Gastrocnemius medialis (tissue), 4 donors: ENCODE data around the gene ZNF277. TPM values are rescaled to one million over a fixed set of nuclear protein-coding genes. Genes with fewer than 3 reads are reported as not detected.
A peak's percentile ranks its signal among the peaks of the same experiment; 100 is the strongest.

Source experiments
- ATAC-seq, 2 donors: fragments of 150-250 bp; one replicate each; pipeline ENCODE4 v1.9.1; 2016
- DNase-seq, 2 donors: peaks; one replicate each; pipeline ENCODE4 v3.0.0-alpha.2; 2019
- H3K27ac ChIP-seq, 4 donors: fragments of 200-600 bp; sonication (generic); 1 replicate in 1 of 4; 2 replicates in 3 of 4; pipeline ENCODE4 v1.5.1; 2016 to 2018; ENCODE audit warnings: mild to moderate bottlenecking in 2 of 4, moderate library complexity in 1 of 4
- H3K27me3 ChIP-seq, 3 donors: fragments of 200-600 bp; sonication (generic) in 2 of 3; 1 replicate in 1 of 3; 2 replicates in 2 of 3; pipeline versions ENCODE4 v1.5.1 to v1.6.0; 2016 to 2019; ENCODE audit warnings: mild to moderate bottlenecking in 1 of 3, moderate library complexity in 1 of 3
- H3K36me3 ChIP-seq, 2 donors: fragments of 200-600 bp; sonication (generic) in 1 of 2; one replicate each; pipeline ENCODE4 v1.5.1; 2017 to 2018
- H3K4me1 ChIP-seq, 2 donors: fragments of 200-600 bp; sonication (generic) in 1 of 2; one replicate each; pipeline ENCODE4 v1.5.1; 2016 to 2017; ENCODE audit warnings: mild to moderate bottlenecking in 2 of 2
- H3K4me3 ChIP-seq, 4 donors: fragments of 200-600 bp; sonication (generic) in 3 of 4; 1 replicate in 1 of 4; 2 replicates in 3 of 4; pipeline ENCODE4 v1.5.1; 2016 to 2019; ENCODE audit warnings: mild to moderate bottlenecking in 2 of 4
- H3K9me3 ChIP-seq, 3 donors: fragments of 200-600 bp; sonication (generic) in 2 of 3; 1 replicate in 1 of 3; 2 replicates in 2 of 3; pipeline ENCODE4 v1.5.1; 2016 to 2019
- POLR2A ChIP-seq, 2 donors: fragments of 450-650 bp; IDR thresholded peaks; one replicate each; pipeline ENCODE4 v1.6.1; 2017; ENCODE audit warnings: antibody characterized with exemption in 2 of 2, mild to moderate bottlenecking in 2 of 2, moderate library complexity in 2 of 2
- in situ Hi-C, 4 donors: fragments of 200-750 bp; cut with MboI; loops; one replicate each; pipeline versions ENCODE4 v1.15.0 to v1.8.0; 2017; ENCODE audit warnings: low sequenced_read_pairs in 4 of 4
- intact Hi-C: fragments of 100-400 bp; cut with DNase I; formaldehyde crosslinking; loops from one replicate; pipeline ENCODE4 v1.15.1; 2023; ENCODE audit warnings: low total_unique reads
- total RNA-seq, 4 donors: library from RNA; depleted of rRNA; stranded (reverse); fragments of >200 nt; gene quantifications; one replicate each; pipeline versions ENCODE4 v1.1.0 to v1.2.3, GENCODE V29; 2016
- TF ChIP-seq, protein P1 (sequence below), 5 experiments: fragments of 450-650 bp in 3 of 5; fragments of 200-600 bp in 2 of 5; sonication (generic) in 2 of 5; IDR thresholded peaks in 4 of 5; conservative IDR thresholded peaks in 1 of 5; 1 replicate in 4 of 5; 2 replicates in 1 of 5; pipeline ENCODE4 v1.5.1; 2016 to 2019; ENCODE audit warnings: antibody characterized with exemption in 5 of 5, mild to moderate bottlenecking in 3 of 5, moderate library complexity in 3 of 5

ZNF277 gene
- total RNA-seq, 4 donors from 2014 or later = 12.2 to 16.5 (median 15.0) TPM

DNA sequence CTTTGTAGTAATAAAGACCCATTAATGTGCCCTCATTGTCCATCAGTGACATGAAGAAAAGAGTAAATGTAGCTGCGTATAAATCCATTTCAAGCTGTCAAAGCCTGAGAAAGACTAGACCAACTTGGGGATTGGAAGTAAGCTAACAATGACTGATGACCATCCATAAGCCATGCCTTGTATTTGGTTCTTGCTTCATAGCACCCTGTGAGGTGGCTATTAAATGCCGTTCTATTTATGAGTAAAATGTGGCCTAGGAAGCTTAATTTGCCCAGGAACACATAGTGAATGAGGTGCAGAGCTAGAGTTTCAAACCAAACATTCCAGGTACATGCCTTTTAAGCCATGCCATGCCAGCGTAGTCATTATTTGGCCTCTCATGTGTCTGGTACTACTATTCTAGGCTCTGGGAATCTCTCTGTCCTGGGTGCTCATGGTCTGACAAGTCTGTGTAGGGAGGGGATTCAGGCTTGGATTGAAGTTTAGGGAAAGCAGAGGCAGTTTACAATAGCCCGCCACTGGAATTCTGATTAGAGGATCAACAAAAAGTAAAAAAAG is 92.1 kb downstream of the ZNF277 start:
- ATAC-seq (peak in 1 of 2 donors; percentile 27), DNase-seq (no peak)
- intact Hi-C loops = no loop called here
- in situ Hi-C loops = loop anchor here in 1 of 4 donors (25.0 kb wide), 1 partner anchor 214 kb away; no protein-coding TSS in a partner anchor
- Histone ChIP-seq H3K27ac (no peak overlapping the region), H3K9me3 (no peaks in the 10 kb centered on the region), H3K36me3 (no peaks in the 10 kb centered on the region), H3K4me3 (no peak overlapping the region), H3K4me1 (peaks cover 10 to 12% of the 10 kb centered on the region in 2 donors), H3K27me3 (no peaks in the 10 kb centered on the region)
- no peak for TF ChIP-seq POLR2A (IDR thresholded peaks at IDR 0.05)
- TF ChIP-seq, protein P1, sequence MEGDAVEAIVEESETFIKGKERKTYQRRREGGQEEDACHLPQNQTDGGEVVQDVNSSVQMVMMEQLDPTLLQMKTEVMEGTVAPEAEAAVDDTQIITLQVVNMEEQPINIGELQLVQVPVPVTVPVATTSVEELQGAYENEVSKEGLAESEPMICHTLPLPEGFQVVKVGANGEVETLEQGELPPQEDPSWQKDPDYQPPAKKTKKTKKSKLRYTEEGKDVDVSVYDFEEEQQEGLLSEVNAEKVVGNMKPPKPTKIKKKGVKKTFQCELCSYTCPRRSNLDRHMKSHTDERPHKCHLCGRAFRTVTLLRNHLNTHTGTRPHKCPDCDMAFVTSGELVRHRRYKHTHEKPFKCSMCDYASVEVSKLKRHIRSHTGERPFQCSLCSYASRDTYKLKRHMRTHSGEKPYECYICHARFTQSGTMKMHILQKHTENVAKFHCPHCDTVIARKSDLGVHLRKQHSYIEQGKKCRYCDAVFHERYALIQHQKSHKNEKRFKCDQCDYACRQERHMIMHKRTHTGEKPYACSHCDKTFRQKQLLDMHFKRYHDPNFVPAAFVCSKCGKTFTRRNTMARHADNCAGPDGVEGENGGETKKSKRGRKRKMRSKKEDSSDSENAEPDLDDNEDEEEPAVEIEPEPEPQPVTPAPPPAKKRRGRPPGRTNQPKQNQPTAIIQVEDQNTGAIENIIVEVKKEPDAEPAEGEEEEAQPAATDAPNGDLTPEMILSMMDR (IDR thresholded peaks at IDR 0.05 in 4 of 5, conservative IDR thresholded peaks at IDR 0.05 in 1 of 5) = no peak

DNA sequence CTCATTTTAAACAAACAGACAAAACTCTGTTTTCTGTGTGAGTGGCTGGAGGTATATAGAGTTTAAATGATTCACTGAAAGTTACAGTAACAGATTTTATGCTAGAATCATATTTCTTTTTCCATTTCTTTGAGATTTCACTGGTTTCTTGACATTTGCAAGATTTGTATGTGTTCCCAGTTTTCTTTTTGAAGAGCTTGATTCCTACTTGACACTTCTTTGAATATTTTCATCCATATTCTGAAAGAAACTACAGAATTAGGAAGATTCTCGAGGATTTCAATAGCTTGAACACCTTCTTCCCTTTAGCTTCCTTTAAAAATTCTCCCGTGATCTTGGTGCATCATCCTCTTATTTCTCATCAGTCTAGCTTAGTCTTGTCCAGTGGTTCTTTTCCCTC is 93.6 kb downstream of the ZNF277 start:
- DNase-seq (no peak), ATAC-seq (no peak)
- Histone ChIP-seq H3K4me3 (no peak overlapping the region), H3K9me3 (no peaks in the 10 kb centered on the region), H3K36me3 (no peaks in the 10 kb centered on the region), H3K4me1 (peaks cover 10 to 12% of the 10 kb centered on the region in 2 donors), H3K27ac (no peak overlapping the region), H3K27me3 (no peaks in the 10 kb centered on the region)
- in situ Hi-C loops = no loop called here
- intact Hi-C loops = no loop called here
- TF ChIP-seq, protein P1 (IDR thresholded peaks at IDR 0.05 in 4 of 5, conservative IDR thresholded peaks at IDR 0.05 in 1 of 5) = no peak
- TF ChIP-seq POLR2A (IDR thresholded peaks at IDR 0.05) = no peak

DNA sequence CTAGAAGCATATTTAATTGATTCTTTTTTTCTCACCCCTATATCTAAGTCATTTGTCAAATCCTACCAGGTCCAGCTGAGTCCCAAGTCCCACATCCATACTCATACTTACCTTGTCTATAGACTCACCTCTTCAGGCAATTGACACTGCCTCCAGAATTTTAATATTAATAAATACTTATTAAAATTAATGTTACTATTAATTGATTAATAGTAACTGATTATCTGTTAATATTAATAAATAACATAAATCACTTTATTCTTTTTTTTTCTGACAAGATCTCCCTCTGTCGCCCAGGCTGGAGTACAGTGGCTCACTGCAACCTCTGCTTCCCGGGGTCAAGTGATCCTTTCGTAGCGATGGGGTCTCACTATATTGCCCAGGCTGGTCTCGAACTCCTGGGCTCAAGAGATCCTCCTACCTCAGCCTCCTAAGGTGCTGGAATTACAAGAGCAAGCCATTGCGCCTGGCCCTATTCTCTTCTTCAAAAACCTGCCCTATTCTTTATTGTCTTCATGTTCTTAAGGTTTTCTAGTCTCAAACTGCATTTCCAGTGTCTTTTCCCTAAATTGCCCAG is 94.4 kb downstream of the ZNF277 start:
- no peaks in the 10 kb centered on the region for H3K27me3 ChIP-seq
- DNase-seq (no peak), ATAC-seq (no peak)
- TF ChIP-seq, protein P1 (IDR thresholded peaks at IDR 0.05 in 4 of 5, conservative IDR thresholded peaks at IDR 0.05 in 1 of 5) = no peak
- TF ChIP-seq POLR2A (IDR thresholded peaks at IDR 0.05) = no peak
- H3K36me3 ChIP-seq = no peaks in the 10 kb centered on the region
- H3K9me3 ChIP-seq = no peaks in the 10 kb centered on the region
- peaks cover 10 to 12% of the 10 kb centered on the region in 2 donors for H3K4me1 ChIP-seq
- intact Hi-C loops (no loop called here), in situ Hi-C loops (no loop called here)
- no peak overlapping the region for H3K4me3 ChIP-seq
- H3K27ac ChIP-seq = no peak overlapping the region

DNA sequence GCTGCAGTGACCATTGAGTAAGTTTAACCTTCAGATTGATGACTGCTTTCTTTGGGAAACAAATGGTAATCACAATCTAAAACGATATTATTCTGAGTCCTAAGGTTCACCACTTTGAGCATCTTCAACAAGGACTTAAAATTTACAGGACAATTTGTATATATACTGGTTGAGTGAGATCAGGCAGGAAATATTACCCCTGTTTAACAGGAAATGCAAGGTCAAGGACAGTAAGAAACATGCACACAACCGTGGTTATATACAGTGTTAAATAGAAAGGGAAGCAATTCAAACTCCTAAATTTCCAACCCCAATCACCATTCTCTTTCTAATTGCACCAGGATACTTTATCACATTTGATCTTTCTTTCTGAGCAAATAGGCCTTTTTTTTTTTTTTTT is 96.1 kb downstream of the ZNF277 start:
- H3K4me1 ChIP-seq = peaks cover 10 to 12% of the 10 kb centered on the region in 2 donors
- no peaks in the 10 kb centered on the region for H3K27me3 ChIP-seq
- H3K9me3 ChIP-seq = no peaks in the 10 kb centered on the region
- no peaks in the 10 kb centered on the region for H3K36me3 ChIP-seq
- no peak for DNase-seq
- H3K27ac ChIP-seq = no peak overlapping the region
- intact Hi-C loops = no loop called here
- TF ChIP-seq POLR2A (IDR thresholded peaks at IDR 0.05) = no peak
- TF ChIP-seq, protein P1 (IDR thresholded peaks at IDR 0.05 in 4 of 5, conservative IDR thresholded peaks at IDR 0.05 in 1 of 5) = no peak
- ATAC-seq = no peak
- in situ Hi-C loops = no loop called here
- H3K4me3 ChIP-seq = no peak overlapping the region
